22Rv1 (cell line): ENCODE measurements around the gene CAPZA1.
"Not testable (repeated sequence)": the region's sequence is repeated elsewhere in the genome, so short reads cannot be mapped to it uniquely, and the experiment has no call there.

Source experiments
- H3K27ac ChIP-seq: fragments of 450-650 bp; 2 replicates; pipeline ENCODE4 v1.5.1; 2017
- ZFX ChIP-seq: fragments of 450-650 bp; IDR thresholded peaks from 2 replicates; pipeline ENCODE4 v1.6.1; 2017; ENCODE audit warnings: antibody characterized with exemption, borderline replicate concordance
- TF ChIP-seq, protein P1 (sequence below): fragments of 450-650 bp; IDR thresholded peaks from 2 replicates; pipeline ENCODE4 v1.5.1; 2017; ENCODE audit warnings: mild to moderate bottlenecking

CAPZA1 gene

DNA sequence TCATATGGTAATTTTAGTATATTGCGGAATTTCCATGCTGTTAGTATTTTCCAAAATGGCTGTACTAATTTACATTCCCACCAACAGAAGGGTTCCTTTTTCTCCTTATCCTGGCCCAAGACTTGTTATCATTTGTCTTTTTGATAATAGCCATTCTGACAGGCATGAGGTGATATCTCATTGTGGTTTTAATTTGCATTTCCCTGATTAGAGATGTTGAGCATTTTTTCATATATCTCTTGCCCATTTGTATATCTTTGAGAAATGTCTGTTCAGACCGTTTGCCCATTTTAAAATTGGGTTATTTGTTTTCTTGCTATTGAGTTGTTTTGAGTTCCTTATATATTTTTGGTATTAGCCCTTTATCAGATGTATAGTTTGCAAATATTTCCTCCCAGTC, 14.0 kb downstream of the CAPZA1 start:
- H3K27ac ChIP-seq = no peak overlapping the region
- TF ChIP-seq ZFX = no peak
- TF ChIP-seq, protein P1, sequence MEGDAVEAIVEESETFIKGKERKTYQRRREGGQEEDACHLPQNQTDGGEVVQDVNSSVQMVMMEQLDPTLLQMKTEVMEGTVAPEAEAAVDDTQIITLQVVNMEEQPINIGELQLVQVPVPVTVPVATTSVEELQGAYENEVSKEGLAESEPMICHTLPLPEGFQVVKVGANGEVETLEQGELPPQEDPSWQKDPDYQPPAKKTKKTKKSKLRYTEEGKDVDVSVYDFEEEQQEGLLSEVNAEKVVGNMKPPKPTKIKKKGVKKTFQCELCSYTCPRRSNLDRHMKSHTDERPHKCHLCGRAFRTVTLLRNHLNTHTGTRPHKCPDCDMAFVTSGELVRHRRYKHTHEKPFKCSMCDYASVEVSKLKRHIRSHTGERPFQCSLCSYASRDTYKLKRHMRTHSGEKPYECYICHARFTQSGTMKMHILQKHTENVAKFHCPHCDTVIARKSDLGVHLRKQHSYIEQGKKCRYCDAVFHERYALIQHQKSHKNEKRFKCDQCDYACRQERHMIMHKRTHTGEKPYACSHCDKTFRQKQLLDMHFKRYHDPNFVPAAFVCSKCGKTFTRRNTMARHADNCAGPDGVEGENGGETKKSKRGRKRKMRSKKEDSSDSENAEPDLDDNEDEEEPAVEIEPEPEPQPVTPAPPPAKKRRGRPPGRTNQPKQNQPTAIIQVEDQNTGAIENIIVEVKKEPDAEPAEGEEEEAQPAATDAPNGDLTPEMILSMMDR = no peak

DNA sequence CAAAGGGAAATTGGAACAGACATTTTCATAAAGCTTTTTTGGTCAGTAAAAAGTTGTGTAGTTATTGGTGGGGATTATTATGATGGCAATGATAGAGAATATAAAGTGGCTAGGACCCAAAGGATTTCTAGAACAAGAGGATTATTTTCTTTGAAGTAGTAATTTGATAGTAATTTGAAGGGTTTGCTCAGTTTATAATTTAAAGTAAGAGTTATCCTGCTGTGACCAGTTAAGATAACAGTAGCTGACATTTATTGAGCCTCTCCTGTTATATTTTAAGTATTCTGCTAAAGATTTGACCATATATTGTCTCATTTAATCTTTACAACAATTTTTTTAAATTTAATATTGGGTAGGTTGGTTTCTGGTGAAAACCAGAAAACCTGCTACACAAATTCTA, 14.7 kb downstream of the CAPZA1 start:
- no peak overlapping the region for H3K27ac ChIP-seq
- no peak for TF ChIP-seq ZFX
- TF ChIP-seq, protein P1 = no peak

DNA sequence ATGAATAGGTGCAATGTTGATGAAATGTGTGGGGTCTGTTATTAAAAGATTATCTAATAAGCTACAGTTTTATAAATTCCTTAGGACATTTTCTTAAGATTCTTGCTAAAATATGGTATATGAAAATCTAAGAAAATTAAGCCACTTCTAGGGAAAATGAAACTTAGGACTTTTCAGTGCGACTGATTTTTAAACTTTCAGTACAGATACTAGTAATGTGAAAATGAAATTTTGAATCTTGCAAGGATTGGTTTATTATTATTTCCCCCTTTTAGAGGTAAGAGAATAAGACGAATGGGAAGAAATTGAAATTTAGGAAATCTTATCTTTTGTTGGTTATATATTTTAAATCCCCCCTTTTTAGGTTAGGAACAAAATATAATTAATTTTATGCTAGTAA, 16.4 kb downstream of the CAPZA1 start:
- peak overlapping the region; percentile 68 for H3K27ac ChIP-seq
- TF ChIP-seq ZFX = no peak
- TF ChIP-seq, protein P1 = no peak

DNA sequence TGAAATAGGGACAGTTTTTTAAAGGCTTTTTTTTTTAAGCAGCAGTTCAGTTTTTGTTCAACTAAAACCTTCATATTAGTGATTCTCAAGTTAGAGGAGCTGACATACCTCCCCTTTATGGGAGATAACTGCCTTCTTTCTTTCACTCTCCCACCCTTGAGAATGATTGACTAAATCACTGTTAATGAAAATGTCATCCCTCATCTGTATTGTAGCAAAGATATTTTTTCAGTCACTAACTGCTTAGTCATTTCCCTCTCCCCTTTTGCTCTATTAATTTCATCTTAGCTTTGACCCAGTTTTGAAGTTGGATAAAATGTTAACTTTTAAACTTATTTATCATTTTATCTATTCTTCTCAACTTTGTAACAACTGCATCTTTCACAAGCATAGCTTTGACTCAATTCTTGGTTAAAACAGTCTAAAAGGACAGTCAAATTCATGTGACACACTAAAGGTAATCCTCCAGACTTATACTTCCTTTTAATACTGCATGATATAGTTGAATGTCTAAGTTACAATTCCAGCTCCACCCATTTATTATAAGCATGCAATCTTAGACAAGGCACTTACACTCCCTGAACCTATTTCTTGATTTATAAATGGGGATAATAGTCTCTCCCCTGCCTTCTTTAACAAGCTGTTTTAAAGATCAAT, 17.1 kb downstream of the CAPZA1 start:
- H3K27ac ChIP-seq = peak overlapping the region; percentile 68
- TF ChIP-seq, protein P1 = no peak
- no peak for TF ChIP-seq ZFX

DNA sequence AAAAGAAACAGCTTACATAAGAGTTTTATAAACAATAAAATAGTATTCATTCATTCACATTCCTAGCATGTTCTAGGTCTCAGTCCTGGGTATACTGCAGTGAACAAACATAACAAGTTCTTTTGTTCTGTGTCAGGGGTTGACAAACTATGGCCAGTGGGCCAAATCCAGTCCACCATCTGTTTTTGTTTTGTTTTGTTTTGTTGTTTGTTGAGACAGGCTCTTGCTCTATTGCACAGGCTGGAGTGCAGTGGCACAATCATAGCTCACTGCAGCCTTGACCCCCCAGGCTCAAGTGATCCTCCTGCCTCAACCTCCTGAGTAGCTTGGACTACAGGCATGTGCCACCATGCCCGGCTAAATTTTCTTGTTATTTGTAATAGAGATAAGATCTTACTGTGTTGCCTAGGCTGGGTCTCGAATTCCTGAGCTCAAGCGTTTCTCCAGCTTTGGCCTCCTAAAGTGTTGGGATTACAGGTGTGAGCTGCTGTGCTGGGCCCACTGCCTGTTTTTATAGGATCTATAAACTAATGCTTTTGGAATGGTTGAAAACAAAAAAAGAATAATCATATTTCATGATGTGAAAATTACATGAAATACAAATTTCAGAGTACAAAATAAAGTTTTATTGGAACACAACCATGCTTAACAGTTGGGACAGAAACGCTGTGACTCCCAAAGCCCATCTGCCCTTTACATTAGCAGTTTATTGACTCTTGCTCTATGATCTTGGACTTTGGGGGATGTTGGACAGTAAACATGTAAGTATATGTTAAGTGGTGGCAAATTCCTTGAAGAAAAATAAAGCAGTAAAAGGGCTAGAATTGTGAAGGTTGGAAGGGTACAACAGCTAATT, 17.9 kb downstream of the CAPZA1 start:
- no peak for TF ChIP-seq ZFX
- TF ChIP-seq, protein P1 = no peak
- peak overlapping the region; percentile 68 for H3K27ac ChIP-seq

DNA sequence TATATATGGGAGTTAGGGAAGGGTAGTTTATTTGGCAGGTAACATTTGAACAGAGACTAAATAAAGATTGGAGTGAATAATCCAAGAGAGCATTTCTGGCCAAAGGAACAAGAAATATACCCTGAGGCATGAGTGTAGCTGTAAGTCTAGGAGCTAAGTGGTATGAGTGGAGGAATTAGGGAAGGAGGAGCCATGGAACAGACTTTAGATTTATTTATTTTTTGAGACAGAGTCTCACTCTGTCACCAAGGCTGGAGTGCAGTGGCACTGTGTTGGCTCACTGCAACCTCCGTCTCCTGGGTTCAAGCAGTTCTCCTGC, 18.4 kb downstream of the CAPZA1 start:
- TF ChIP-seq ZFX = no peak
- TF ChIP-seq, protein P1 = no peak
- peak overlapping the region; percentile 68 for H3K27ac ChIP-seq

DNA sequence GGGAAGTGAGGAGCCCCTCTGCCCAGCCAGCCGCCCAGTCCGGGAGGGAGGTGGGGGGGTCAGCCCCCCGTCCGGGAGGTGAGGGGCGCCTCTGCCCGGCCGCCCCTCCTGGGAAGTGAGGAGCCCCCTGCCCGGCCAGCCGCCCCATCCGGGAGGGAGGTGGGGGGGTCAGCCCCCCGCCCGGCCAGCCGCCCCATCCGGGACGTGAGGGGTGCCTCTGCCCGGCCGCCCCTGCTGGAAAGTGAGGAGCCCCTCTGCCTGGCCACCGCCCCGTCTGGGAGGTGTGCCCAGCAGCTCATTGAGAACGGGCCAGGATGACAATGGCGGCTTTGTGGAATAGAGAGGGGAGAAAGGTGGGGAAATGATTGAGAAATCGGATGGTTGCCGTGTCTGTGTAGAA, 20.8 kb downstream of the CAPZA1 start:
- not testable (repeated sequence) for H3K27ac ChIP-seq

DNA sequence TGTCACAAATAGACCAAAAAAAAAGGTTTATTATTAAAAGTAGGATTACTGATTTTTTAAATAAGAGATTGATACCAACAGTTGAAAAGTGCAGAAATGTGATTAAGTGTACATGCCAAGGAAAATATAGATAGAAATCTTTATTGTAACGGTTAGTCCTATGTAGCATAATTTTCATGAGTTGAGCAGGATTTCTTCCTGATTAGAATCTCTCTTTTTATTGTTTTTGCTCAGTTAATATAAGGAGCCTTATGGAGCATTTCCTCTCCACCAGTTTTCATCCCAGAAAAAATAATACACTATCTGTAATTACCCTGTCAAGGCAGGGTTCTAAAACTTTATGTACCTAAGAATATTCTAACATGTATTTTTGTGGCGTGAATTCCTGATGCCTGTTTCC, 23.4 kb downstream of the CAPZA1 start:
- peak overlapping the region; percentile 45 for H3K27ac ChIP-seq
- TF ChIP-seq, protein P1 = no peak
- no peak for TF ChIP-seq ZFX
